Iris pigment epithelial cell (primary cell): ENCODE results near the gene DCLK1.

Source experiments
- DNase-seq: peaks from one replicate; pipeline ENCODE4 v3.0.0-alpha.2; 2011; ENCODE audit warnings: low read depth

DCLK1 gene

DNA sequence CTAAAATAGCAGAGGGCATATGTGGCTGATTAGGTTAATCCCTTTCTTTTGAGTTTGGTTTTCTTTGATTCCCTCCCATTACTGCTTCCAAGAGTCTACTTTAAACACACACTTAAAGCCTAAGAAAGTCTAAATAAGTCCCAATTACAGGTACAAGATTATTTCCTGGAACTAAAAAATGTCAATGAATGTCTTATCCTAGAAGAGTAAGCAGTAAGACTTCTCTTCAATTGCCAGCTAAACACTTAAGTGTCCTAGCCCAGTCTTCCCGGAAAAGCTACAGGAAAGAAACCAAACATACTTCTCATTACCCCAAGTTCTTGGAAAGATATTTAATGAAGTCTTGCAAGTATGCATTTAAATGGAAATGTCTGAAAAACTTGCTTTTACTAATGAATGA lies 233.1 kb downstream of the DCLK1 start:
- no peak for DNase-seq

DNA sequence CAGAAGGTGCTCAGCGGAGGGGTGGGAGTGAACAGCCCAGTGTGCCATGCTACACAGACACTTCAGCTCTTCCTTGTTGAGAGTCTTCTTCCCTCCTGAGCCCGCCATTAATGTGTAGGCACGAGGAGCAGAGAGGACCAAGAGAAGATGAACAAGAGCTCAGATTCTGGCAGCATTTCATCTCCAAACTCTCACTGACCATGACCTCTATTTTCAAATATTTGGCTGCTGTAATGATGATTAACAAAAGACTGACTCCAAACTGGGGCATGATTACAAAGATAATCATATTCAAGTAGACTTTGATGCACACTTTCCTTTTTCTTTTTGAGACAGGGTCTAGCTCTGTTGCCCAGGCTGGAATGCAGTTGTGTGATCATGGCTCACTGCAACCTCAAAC lies 236.5 kb downstream of the DCLK1 start:
- no peak for DNase-seq

DNA sequence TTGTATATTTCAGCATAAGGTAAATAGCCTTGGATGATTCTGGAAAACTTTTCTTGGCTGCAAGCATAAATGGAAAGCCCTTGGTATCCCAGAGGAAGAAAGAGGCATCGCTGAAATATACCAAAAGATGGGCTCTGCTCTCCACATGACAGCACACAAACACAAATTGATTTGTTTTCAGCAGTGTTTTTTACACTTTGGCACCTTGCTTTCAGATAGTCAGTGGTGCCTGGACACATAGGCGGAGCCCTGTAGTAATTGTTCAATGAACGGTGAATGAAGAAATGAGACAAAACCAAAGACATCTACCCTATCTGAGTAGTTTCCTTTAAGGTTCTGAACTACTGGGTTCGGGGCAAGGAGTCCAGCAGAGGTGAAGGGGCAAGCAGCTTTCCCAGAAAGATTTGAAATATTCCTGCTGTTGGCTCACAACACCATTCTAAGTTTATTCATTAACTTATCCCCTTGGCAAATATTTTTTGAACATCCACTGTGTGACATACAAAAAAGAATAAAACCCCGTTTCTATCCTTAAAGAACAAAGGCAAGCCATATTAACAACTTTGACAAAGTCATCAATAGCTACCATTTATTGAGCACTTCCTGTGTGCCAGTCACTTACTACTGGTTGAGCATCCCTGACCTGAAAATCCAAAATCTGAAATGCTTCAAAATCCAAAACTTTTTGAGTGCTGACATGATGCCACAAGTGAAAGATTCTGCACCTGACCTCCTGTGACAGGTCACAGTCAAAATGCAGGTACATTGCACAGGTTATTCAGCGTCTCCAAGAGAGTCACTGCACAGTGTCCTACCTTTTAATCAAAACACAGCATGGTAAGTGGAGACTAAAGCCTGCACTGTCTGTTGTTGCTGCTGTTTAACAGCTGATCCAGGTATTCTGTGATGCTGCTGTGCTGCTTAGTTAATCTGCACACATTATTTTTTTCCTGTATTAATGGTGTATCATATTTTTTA lies 238.1 kb downstream of the DCLK1 start:
- no peak for DNase-seq

DNA sequence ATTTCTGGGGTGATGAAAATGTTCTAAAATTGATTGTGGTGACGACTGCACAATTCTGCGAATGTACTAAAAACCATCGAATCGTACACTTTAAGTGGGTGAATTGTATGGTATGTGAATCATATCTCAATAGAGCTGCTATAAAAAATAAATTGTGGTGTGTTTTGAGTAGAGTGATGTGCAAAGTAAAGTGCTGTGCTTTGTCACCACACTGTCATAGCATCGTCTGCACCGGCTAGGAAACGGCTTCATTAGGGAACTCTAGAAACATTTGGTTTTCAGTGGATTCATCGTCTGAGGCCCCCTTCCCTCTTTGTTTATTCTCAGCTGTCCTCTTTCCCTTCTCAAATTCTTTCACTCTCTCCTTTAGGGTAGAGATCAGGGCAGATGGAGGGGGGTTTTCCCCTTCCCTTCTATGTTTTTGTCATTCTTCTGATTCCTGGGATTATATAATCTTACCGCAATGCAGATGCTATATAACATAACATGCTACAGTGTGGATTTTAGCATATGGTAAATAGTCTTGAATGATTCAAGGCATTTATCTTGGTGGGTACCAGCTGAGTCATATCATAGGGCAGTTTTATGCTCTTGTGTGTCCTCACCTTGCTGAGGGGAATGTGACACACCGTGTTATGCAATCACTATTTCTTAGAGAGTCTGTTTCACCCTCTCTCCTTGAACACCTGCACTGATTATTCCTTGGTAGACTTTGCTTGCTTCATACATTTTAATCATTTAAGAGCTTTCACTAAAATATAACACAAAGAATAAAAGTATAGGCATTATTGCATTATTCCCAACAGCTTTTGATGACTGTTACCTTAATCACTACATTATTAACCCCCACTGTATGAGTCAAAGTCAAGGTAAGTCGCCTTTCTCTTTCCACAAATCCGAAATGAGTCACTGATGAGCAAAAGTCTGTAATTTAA lies 239.4 kb downstream of the DCLK1 start:
- DNase-seq = peak; percentile 31

DNA sequence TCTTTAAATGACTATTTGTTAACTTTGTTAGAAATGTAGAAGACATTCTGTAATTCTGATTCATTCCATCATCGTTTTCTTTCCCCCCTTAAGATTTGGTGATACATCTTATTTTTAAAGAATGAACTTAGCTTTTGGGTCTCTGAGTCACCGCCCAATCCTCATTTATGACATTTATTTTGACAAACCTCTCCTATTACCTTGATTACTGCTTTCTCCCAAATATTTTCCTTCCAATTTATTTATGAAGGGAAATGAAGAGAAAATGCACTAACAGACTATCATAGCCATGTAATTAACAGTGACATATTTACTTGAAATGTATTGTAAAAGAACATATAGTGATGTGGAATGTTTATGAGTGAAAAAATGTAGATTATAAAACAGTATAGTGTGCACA lies 241.6 kb downstream of the DCLK1 start:
- no peak for DNase-seq

DNA sequence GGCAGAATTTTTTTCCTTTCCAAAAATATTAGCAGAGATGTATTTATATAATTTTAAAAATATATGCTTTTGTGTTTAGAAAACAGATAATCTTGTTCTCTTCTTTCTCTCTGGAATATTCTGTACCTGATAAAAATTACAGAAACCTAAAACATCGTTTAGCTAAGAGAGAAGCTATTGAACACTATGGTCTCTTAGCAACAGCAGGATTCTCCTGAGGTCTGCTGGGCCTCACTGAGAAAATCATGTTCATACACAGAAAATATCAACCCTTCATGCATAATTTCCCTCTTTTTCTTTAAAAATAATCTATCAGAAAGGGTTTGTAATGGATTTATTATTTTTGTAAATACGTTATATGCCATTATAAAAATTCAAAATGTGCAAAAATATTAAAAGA lies 242.2 kb downstream of the DCLK1 start:
- no peak for DNase-seq

DNA sequence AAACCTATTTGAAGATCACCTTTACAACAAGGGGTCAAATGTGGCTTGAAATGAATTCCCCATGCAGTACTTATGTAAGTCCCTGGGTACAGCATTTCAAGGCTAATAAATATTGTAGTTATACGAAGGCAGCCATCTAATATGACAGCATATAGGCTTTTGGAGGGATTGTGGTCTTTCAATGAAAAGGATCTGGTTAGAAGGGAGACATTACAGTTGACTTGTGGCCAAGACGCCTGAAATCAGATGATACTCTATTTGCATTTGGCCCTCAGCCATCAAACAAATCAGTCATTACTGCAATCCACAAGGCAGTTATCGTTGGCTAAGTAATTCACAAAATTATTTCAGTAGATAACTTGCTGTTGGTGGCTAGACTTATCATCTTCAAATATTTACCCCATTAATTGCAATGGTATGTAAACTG lies 242.7 kb downstream of the DCLK1 start:
- DNase-seq = no peak

DNA sequence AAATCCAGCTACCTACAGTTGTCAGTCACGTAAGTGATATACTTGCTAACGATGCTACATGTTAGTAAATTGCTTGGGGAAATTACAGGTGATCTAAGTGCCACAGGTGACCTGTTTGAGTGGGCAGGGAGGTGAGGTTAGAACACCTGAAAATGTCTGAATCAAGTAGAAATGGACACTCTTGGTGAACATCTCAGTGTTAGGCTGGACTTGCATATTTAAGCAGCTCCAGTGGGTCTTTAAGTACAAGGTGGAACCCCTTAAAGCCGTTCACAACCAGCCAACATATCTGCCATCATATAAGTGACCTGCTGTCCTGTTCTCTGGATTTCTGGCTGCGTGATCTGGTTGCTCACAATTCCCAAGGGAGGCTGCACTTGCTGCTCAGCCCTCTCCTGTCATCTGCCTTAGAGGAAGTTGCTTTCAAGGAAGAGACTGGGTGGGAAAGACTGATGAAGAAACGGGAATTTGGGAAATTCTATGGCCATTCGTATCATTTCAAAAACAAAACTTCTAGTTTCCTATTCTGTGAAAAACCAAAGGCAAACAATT lies 244.0 kb downstream of the DCLK1 start:
- DNase-seq = no peak

DNA sequence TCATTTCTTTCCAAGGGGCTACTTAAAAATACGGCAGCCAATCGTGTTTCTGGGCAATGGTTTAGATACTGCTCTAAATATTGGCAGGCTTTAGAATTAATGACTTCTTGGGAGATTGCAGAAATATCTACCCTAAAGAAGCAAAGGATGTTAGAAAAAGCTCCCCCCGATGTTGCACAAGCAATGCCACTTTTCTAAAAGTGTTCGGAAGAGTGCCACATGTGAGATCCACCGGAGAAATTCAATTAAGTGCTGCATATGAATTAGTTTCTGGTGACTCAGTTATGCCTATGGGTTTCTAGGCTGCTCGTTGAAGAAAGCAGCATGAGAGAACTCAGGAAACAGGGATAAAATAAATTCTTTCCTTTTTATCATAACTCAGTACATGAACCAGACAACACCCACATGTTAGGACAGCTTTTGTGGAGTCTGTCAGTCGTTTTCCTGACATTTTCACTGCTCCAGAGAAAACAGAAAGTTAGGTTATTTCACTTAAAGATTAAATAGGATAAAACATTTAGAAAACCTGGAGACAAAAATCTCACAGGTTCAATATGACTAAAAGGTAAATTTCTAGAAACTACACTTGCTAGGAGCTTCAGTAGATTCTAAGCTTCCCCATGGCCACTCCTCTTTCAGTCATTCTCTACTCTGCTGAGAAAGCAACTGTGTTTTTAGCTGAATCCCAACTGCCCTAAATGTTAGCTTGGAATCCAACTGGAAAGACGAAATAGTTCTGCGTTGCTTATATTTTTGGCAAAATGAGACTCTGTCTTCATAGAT lies 244.7 kb downstream of the DCLK1 start:
- DNase-seq = no peak

DNA sequence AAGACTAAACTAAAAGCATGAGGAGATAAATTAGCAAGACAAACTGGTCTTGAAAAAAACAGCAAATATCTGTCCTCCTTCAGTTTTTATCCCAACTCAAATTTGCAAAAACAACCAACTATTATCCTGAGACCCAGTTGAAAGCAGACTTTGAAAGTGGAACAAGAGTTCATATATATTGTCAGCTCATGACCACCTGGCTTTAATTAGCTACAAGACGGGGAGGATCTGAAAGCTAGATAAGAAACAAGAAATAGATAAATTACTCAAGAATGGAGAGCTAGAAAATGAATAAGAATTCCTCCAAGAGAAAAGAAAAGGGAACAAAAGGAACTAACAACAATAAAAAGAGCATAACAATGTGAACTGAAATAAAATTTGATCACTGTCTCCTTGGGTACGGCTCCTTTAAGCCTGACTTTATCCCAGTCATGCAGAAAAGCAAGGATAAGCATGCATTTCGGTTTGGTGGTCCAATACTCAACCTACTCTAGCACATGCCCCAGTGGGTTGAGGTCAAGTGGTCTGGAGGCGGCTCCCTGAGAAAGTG lies 246.9 kb downstream of the DCLK1 start:
- no peak for DNase-seq

DNA sequence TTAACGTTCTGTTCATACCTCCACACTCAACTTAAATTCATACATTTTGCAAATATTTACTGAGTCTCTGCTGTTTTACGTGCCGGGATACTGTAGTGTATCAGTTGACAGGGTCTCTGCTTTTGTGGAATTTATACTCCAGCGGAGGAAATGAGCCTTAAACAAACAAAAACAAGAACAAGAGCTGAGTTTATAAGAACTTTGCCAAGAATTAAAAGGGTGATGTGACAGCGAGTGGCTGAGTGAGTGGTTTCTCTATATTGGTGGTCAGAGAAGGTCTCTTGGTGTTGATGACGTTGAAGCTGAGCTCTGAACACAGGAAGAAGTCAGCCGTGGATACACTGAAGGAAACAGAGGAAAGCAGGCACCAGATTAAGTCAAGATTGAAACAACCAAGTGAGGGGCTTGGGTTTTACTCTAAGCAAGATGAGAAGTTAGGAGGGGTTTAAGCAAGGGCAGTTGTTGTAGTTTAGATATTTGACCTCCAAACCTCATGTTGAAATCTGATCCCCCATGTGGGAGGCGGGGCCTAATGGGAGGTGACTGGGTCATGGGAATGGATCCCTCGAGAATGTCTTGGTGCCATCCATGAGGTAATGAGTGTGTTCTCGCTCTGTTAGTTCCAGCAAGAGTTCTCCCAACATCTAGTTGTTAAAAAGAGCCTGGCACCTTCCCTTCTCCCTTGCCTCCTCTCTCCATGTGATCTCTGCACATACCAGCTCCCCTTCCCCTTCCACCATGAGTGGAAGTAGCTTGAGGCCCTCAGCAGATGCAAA lies 248.3 kb downstream of the DCLK1 start:
- DNase-seq = peak; percentile 51

DNA sequence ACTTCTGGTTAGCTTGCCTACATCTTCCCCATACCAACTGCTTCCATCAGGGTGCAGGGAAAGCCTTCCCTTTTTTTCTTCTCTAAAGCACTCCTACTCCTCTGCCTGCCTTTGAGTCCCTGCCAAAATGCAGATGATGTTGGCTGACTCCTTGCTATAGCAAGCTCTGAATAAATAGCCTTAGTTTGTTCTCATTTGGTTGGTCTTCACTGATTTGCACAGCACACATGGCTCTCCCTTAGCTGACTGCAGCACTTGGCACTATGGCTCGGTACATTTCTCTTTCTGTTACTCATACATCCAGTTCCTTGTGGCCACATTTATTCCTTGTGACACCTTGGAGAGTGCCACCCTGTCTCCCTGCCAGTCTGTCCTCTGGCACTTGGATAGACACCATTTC lies 249.8 kb downstream of the DCLK1 start:
- no peak for DNase-seq

DNA sequence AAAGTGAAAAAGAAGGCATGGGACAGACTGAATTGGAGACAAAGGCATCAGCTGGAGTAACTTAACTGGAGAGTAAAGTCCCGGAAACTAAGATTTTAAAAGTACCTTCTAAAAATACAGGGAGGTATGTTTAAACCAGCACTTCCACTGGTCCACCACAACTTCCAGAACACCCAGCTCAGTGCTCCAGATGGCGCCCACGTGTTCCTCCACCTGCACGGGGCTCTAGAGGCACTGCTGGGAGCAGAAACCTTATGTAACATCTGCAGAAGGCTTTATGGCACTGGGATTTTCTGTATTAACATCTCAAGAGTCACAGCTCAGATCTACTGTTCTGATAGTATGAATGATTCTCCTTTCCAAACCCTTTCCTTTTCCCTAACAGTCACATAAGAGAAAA lies 252.1 kb downstream of the DCLK1 start:
- no peak for DNase-seq

DNA sequence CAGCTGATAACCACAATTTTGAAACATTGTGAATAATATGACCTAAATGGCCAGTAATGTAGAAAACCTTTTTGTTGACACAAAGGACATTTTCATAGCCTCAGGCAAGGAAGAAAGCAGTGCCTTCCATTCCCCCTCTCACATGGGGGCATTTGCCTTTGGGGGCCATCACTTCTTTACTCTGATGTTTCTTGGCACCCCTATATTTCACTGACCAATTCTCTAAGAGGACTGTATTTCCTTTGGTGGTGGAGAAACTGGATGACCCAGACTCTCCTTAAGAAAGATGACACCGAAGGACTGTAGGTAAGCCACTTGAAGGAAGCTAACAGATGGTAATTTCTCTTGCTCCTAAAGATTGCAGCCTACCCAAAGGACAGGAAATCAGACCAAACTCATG lies 254.6 kb downstream of the DCLK1 start:
- no peak for DNase-seq

DNA sequence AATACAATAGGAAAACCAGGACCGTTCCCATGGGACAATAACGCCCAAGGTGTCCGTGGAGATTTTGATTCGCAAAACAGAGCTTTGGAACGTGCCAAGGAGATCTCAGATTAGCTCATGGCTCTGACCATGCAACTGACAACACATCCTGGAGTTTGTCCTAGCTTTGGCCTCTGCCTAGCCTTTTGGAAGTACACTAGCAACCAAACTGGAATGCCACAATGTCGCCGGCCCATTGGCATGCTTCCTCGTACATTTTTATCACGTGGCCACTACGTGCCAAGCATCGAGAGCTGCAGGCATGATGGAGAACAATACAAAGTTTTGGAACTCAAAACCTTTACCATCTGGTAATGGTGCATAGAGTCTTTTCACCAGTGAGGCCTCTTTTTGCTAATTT lies 256.5 kb downstream of the DCLK1 start:
- no peak for DNase-seq

DNA sequence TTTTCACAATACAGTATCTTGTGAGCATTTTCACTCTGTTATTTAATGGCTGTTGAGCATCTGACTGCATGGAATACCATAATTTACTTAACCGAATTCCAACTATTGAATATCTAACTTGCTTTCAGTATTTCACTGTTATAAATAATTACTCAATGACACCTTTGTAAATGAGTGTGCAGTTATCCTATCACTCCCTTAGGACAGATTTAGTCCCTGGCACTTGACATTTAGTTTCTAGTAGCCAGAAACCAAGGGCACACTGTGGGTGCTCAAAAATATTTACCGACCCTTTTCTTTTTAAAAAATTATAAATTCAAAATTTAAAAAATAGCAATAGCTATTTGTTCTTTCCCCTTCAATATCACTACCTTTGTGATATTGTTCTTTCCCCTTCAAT lies 258.8 kb downstream of the DCLK1 start:
- no peak for DNase-seq

DNA sequence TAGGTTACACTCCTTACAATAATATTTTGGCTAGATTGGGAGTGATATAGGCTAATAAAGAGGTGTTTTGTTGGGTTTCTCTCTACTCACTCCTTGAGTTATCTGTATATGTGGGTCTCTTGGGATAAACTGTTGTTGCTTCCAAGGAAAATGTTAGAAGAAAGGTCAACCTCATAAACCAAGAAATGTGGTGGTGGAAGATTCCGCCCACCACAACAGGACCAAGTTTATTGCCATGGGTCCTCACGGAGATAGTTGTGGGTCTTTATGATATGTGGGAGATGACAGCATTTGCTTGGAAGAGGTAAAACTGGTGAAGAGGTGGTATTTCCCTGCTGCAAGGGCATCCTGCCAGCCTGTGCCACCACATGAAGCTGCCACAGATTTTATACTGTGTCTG lies 259.6 kb downstream of the DCLK1 start:
- DNase-seq = no peak

DNA sequence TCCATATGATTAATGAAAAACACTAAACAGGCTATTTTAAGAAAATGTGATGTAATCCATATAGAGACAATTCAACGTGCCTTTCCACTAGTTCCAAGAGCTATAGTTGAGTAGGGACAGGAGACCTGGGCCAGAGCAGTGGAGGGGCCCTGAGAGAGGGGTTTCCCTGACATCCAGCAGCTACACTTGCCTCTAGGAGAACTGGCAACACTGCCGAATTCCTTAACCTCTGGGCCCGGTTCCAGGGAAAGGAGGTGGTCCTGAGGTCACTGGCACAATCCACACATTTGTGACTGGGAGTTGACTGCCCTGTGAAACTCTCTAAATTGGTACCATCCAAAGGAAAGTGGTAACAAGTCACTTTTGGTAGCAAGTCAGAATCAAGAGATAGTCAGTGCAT lies 264.4 kb downstream of the DCLK1 start:
- no peak for DNase-seq

DNA sequence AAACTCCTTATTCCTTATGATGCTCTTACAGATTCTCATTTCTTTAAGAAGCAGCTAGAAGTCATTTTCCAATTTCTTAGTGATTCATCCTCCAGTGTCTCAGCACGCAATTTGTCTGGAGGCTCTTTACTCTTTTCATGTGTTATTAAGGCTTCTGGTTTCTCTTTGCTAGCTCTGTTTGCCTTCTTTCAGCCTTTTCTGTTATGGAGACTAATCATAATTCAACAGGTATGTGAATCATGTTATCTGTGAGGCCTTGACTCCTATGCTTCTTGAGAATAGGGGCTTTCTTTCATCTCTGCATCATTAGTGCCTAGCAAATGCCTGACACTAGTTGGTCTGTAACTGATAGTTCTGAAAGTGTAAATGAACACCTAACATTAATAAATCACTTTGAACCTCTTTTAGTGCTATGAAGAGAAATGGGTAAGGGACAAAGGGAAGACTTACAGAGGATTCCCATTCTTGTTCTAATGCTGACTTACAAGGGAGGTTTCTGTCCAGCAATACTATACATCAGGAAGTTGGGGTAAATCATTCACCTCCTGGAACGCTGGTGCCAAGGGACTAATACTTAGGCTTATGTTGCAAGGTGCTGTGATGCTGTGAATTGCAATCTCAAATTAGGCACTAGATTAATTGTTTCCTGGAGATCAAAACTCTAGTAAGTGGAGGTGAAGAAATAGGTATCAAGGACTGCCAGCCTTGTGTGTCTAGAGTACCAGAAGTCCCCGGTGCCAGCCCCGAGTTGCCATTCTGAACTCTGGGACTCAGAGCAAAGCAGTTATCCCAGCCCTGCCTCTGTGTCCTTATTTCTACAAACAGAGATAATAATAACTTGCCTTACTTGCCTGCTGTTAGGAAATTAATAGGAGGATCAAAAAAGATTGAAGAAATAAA lies 265.6 kb downstream of the DCLK1 start:
- DNase-seq = no peak

DNA sequence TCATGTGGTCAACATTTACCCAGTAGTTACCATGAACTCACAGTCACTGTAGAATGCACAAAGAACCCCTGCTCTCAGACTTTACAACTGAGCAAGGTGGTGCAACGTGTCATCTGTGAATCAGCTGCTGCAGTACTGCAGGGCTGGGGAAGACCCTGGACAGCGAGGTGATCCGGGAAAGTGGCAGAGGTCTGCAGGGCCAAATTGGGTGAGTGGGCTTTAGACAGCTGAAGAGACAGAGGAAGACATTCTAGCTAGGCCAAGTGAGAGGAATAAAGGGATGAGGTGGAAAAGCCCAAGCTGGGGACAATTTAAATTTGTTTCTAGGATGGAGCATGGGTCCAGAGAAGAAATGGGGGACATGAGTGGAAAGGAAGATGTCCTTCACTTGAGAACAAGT lies 270.5 kb downstream of the DCLK1 start:
- DNase-seq = no peak
